ENCODE results near the gene RADIL.

RADIL gene

GRCh38 chr7:4788627-4789189 lies 94.8 kb downstream of the RADIL start:
- in situ Hi-C loops (cut with HindIII; ENCODE audit: low pct_ligation_motif_present, low pct_unique_long_range_greater_than_20kb, low sequenced_read_pairs): no loop called here
- DNase-seq: no peak

GRCh38 chr7:4787947-4788626 lies 95.4 kb downstream of the RADIL start:
- in situ Hi-C loops (cut with HindIII; ENCODE audit: low pct_ligation_motif_present, low pct_unique_long_range_greater_than_20kb, low sequenced_read_pairs): no loop called here
- DNase-seq: no peak

GRCh38 chr7:4787541-4787940 lies 96.0 kb downstream of the RADIL start:
- in situ Hi-C loops (cut with HindIII; ENCODE audit: low pct_ligation_motif_present, low pct_unique_long_range_greater_than_20kb, low sequenced_read_pairs): no loop called here

GRCh38 chr7:4786015-4786414 lies 97.5 kb downstream of the RADIL start:
- in situ Hi-C loops (cut with HindIII; ENCODE audit: low pct_ligation_motif_present, low pct_unique_long_range_greater_than_20kb, low sequenced_read_pairs): no loop called here
- DNase-seq: no peak

More at GRCh38 chr7:4787541-4787940, 96.0 kb downstream of the RADIL start:
- DNase-seq: no peak

GRCh38 chr7:4785371-4785770 lies 98.1 kb downstream of the RADIL start:
- no peak for DNase-seq
- in situ Hi-C loops (cut with HindIII; ENCODE audit: low pct_ligation_motif_present, low pct_unique_long_range_greater_than_20kb, low sequenced_read_pairs): no loop called here

- in situ Hi-C loops (cut with HindIII; ENCODE audit: low pct_ligation_motif_present, low pct_unique_long_range_greater_than_20kb, low sequenced_read_pairs): no loop called here
- no peak for DNase-seq
These were observed 98.7 kb downstream of the RADIL start for GRCh38 chr7:4784799-4785198.

GRCh38 chr7:4783762-4784351 lies 99.7 kb downstream of the RADIL start:
- no peak for DNase-seq
- in situ Hi-C loops (cut with HindIII; ENCODE audit: low pct_ligation_motif_present, low pct_unique_long_range_greater_than_20kb, low sequenced_read_pairs): no loop called here

GRCh38 chr7:4783292-4783652 lies 100.2 kb downstream of the RADIL start:
- no peak for DNase-seq
- in situ Hi-C loops (cut with HindIII; ENCODE audit: low pct_ligation_motif_present, low pct_unique_long_range_greater_than_20kb, low sequenced_read_pairs): no loop called here

- no peak for DNase-seq
- in situ Hi-C loops (cut with HindIII; ENCODE audit: low pct_ligation_motif_present, low pct_unique_long_range_greater_than_20kb, low sequenced_read_pairs): no loop called here
These were observed 100.9 kb downstream of the RADIL start for GRCh38 chr7:4782333-4783291.

GRCh38 chr7:4781366-4782069 lies 102.0 kb downstream of the RADIL start:
- in situ Hi-C loops (cut with HindIII; ENCODE audit: low pct_ligation_motif_present, low pct_unique_long_range_greater_than_20kb, low sequenced_read_pairs): no loop called here
- DNase-seq: no peak

- in situ Hi-C loops (cut with HindIII; ENCODE audit: low pct_ligation_motif_present, low pct_unique_long_range_greater_than_20kb, low sequenced_read_pairs): no loop called here
- no peak for DNase-seq
These were observed 104.4 kb downstream of the RADIL start for GRCh38 chr7:4779118-4779517.

- in situ Hi-C loops (cut with HindIII; ENCODE audit: low pct_ligation_motif_present, low pct_unique_long_range_greater_than_20kb, low sequenced_read_pairs): no loop called here
- peak; percentile 56 for DNase-seq
These were observed 107.5 kb downstream of the RADIL start for GRCh38 chr7:4775848-4776623.

- in situ Hi-C loops (cut with HindIII; ENCODE audit: low pct_ligation_motif_present, low pct_unique_long_range_greater_than_20kb, low sequenced_read_pairs): no loop called here
- peak; percentile 99 for DNase-seq
These were observed 108.2 kb downstream of the RADIL start, which contains the start of gene AP5Z1 for GRCh38 chr7:4775250-4775847. TSS of gene AP5Z1 (plus strand) at chr7:4775623. CDS start at chr7:4775716, 93 bp downstream.

- DNase-seq: peak; percentile 90
- in situ Hi-C loops (cut with HindIII; ENCODE audit: low pct_ligation_motif_present, low pct_unique_long_range_greater_than_20kb, low sequenced_read_pairs): no loop called here
These were observed 108.8 kb downstream of the RADIL start for GRCh38 chr7:4774658-4775249.

GRCh38 chr7:4774007-4774406 lies 109.5 kb downstream of the RADIL start:
- in situ Hi-C loops (cut with HindIII; ENCODE audit: low pct_ligation_motif_present, low pct_unique_long_range_greater_than_20kb, low sequenced_read_pairs): no loop called here
- no peak for DNase-seq

- in situ Hi-C loops (cut with HindIII; ENCODE audit: low pct_ligation_motif_present, low pct_unique_long_range_greater_than_20kb, low sequenced_read_pairs): no loop called here
- DNase-seq: no peak
These were observed 111.2 kb downstream of the RADIL start for GRCh38 chr7:4772306-4772705.

GRCh38 chr7:4771737-4772136 lies 111.8 kb downstream of the RADIL start:
- DNase-seq: no peak
- in situ Hi-C loops (cut with HindIII; ENCODE audit: low pct_ligation_motif_present, low pct_unique_long_range_greater_than_20kb, low sequenced_read_pairs): no loop called here
